Astrocyte of the spinal cord (primary cell): ENCODE results near the gene LECT2.

Experiments used
- DNase-seq: peaks from one replicate; pipeline ENCODE4 v3.0.0; 2011; ENCODE audit warnings: low read depth, low spot score
- H3K4me3 ChIP-seq: 2 replicates; pipeline ENCODE4 v1.5.1; 2011; ENCODE audit warnings: low read depth, mild to moderate bottlenecking, low read length, moderate library complexity
- in situ Hi-C: cut with HindIII; loops from 2 replicates; pipeline ENCODE4 v1.10.0; 2017; ENCODE audit warnings: low sequenced_read_pairs
- TF ChIP-seq, protein P1 (sequence below): IDR thresholded peaks from 2 replicates; pipeline ENCODE4 v1.5.1; 2012; ENCODE audit warnings: low read depth, mild to moderate bottlenecking, low read length, inconsistent platforms

The LECT2 gene

DNA sequence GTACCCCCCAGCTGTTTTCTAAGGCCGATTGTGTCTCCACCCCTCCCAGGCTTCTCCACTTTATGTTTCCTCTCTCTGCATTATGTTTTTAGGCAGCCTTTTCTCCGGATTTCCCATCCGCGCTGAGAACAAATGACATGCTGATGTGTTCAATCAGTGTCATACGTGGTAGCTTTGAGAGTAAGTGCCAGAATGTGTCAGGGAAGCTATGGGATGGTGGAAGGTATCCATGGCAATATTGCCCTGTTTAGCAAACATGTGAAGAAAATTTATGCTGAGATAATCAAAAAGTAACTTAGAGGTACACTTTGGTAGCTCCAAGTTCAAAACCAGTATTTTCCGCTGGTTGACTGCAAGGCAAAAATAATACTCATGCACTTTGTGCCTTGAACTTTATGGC is 36.6 kb upstream of the LECT2 start:
- H3K4me3 ChIP-seq: no peak overlapping the region
- in situ Hi-C loops: no loop called here
- TF ChIP-seq, protein P1, sequence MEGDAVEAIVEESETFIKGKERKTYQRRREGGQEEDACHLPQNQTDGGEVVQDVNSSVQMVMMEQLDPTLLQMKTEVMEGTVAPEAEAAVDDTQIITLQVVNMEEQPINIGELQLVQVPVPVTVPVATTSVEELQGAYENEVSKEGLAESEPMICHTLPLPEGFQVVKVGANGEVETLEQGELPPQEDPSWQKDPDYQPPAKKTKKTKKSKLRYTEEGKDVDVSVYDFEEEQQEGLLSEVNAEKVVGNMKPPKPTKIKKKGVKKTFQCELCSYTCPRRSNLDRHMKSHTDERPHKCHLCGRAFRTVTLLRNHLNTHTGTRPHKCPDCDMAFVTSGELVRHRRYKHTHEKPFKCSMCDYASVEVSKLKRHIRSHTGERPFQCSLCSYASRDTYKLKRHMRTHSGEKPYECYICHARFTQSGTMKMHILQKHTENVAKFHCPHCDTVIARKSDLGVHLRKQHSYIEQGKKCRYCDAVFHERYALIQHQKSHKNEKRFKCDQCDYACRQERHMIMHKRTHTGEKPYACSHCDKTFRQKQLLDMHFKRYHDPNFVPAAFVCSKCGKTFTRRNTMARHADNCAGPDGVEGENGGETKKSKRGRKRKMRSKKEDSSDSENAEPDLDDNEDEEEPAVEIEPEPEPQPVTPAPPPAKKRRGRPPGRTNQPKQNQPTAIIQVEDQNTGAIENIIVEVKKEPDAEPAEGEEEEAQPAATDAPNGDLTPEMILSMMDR: no peak
- DNase-seq: no peak

DNA sequence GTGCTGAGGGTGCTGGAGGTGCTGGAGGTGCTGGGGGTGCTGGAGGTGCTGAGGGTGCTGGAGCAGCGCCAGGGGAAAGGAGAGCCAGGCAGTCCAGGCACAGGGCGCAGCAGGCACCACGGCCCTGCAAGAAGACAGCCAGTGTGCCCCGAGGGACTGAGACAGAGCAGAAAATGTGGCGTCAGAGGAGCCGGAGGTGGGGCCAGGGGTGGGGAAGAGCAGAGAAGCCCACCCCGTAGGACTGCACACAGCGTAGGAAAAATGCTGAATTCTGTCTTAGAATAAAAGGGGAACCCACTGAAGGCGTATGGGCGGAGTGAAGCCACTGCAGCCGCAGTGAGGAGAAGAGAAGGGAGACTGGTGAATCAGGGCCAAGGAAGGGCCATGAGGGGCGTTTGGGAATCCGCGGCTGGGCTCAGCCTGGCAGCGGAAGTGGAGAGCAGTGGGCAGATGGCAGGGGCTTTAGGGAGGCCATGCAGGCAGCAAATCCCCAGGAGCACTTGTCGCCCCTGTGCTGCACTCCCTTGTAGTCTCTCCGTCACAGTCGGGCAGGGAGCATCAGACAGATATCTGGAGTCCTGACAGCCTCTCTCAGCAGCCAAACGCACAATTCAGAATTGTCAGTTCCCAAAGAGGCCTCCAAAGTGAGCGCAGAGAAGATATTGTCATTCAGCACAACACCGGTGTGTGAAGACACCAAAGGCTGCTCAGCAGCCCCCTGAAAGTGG is 35.9 kb upstream of the LECT2 start:
- no peak overlapping the region for H3K4me3 ChIP-seq
- DNase-seq: no peak
- in situ Hi-C loops: no loop called here
- TF ChIP-seq, protein P1: no peak

DNA sequence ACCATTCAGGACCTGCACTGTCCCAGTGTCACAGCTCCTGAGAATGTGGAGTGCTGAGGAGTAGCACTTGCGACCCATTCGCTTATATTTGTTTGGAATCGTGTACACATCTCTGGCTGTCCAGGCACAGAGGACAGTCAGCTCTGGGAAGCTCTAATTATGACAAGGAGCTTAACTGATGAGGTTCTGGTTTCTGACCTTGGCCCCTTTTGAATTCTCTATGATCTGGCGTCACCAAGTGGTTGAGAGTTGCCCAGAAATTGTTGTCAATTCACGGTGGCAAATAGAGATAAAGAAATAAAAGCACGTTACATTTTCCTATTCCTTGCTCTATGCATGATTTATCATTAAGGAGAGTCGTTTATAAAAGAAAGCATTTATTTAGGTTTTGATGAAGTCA is 34.9 kb upstream of the LECT2 start:
- DNase-seq: no peak
- H3K4me3 ChIP-seq: no peak overlapping the region
- in situ Hi-C loops: no loop called here
- TF ChIP-seq, protein P1: no peak

DNA sequence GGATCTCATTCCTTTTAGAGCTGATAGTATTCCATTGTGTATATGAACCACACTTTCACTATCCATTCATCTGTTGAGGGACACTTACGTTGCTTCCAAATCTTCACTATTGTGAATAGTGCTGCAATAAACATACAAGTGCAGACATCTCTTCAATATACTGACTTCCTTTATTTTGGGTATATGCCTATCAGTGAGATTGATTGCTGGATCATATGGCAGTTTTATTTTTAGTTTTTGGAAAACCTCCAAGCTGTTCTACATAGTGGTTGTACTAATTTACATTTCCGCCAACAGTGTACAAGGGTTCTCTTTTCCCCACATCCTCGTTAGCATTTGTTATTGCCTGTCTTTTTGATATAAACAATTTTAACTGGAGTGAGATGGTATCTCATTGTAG is 33.8 kb upstream of the LECT2 start:
- no peak for DNase-seq
- in situ Hi-C loops: no loop called here
- TF ChIP-seq, protein P1: no peak
- H3K4me3 ChIP-seq: no peak overlapping the region

DNA sequence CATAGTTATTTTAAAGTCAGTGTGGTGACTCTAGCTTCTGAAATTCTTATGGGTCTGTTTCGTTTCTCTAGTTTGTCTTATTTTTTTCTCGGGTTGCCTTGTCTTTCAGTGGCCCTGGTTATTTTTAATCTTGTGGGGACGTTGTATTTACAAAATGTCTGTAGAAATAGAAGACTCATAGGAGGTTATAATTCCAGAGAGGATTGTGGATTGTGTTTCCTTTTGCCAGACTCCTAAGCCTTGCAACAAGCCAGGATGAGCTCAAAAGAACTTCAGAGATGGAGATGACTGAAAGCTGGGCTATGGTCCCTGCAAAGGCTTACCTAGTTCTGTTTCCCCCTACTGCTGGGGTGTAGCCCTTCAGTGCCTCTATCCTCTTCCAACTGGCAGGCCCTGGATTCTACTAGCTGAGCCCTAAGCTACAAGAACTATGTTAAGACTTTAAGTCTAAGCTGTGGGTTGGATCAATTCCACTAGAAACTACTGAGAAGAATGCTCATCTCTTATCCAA is 32.2 kb upstream of the LECT2 start:
- in situ Hi-C loops: no loop called here
- H3K4me3 ChIP-seq: no peak overlapping the region
- DNase-seq: no peak
- TF ChIP-seq, protein P1: no peak

DNA sequence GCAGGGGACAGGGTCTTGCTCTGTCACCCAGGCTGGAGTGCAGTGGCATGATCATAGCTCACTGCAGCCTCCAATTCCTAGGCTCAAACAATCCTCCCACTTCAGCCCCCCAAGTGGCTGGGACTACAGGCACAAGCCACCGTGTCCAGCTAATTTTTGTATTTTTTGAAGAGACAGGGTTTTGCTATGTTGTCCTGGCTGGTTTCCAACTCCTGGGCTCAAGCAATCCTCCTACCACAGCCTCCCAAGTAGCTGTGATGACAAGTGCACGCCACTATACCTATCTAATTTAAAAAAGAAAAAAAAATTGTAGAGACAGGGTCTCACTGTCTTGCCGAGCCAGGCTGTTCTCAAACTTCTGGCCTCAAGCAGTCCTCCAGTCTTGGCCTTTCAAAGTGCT is 31.6 kb upstream of the LECT2 start:
- no peak overlapping the region for H3K4me3 ChIP-seq
- in situ Hi-C loops: no loop called here
- DNase-seq: no peak
- TF ChIP-seq, protein P1: no peak
